ENCODE measurements around the gene CPB1. TPM values are rescaled to one million over a fixed set of nuclear protein-coding genes. Genes with fewer than 3 reads are reported as not detected.

The CPB1 gene
- total and polyA plus RNA-seq, 10 of the 15 experiments (the other 5 are each of a cell fraction or from before 2014, with no cell fraction given) = 4.8 TPM; not detected in 9

DNA sequence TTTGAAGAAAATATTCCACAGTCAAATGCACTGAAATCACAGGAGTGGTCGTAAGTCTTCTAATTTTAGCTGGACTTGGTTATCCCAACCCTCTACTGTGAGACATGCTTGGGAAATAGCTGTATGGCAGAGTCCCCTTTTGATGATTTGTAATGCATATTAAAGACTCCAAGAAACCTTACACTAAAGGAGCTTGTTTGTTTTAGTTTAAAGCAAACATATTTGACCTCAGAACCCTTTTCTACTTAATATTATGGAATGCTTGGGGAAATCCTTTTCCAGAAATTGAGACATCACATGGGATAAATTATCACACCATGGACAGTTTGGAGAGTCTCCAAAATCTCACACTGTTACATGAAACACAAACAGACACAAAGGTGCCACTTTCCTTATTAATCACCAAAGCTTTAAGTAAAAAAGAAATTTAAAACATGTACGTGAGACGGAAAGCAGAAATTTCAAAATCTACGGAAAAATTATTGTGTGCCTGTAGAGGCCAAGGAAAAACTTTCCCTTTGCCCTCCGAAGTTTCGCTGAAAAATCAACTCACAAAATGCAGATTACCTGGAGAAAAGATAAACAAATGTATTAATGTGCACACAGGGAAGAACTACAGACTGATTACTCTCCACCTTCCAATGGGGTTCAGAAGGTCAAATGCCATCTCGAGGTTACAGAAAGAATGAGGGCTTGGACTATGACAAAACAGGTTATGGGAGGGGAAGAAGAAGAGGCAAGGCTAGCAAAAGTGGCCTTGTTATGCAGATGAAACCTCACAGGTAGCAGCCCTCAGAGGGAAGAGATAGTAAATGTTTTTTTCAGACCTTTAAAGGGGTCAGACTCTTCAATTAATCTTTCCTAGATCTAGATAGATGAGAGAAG, 7.0 kb upstream of the CPB1 start:
- H3K79me2 ChIP-seq (ENCODE audit: control insufficient read depth, insufficient read depth, low read length) = no peaks in the 10 kb centered on the region
- no peaks in the 10 kb centered on the region for H4K20me1 ChIP-seq (ENCODE audit: control insufficient read depth, insufficient read depth)
- POLR2A ChIA-PET = no interaction called here
- RAD21 ChIA-PET (ENCODE audit: unreplicated experiment) = no interaction called here
- no peak overlapping the region for H3K4me3 ChIP-seq
- no peak overlapping the region for H2AFZ ChIP-seq (ENCODE audit: control insufficient read depth, low read depth, low read length)
- intact Hi-C loops (cut with micrococcal nuclease; ENCODE audit: unreplicated experiment) = no loop called here
- SMC1A ChIA-PET (ENCODE audit: uncharacterized antibody, unreplicated experiment) = no interaction called here
- CTCF ChIA-PET = no interaction called here
- FAIRE-seq = no peak
- in situ Hi-C loops (cut with MboI) = no loop called here
- no peak overlapping the region for H3K27ac ChIP-seq (ENCODE audit: control insufficient read depth, insufficient read depth)
- no peaks in the 10 kb centered on the region; a peak in 2 of 4 replicates for H3K27me3 ChIP-seq (replicated peaks in 1 of 2; ENCODE audit: control insufficient read depth in 2 of 2, insufficient read depth in 2 of 2, low read length in 1 of 2)
- no peaks in the 10 kb centered on the region for H3K9me3 ChIP-seq (replicated peaks; ENCODE audit: control insufficient read depth, insufficient read depth, low read length)
- no TSS peak for BruUV-seq (replicated peaks)
- H3K9ac ChIP-seq (ENCODE audit: control insufficient read depth, insufficient read depth, low read length) = no peak overlapping the region
- H3K4me2 ChIP-seq (ENCODE audit: control insufficient read depth, insufficient read depth) = no peak overlapping the region
- ATAC-seq = no peak
- H3K4me1 ChIP-seq (ENCODE audit: control insufficient read depth, insufficient read depth, low read length) = no peaks in the 10 kb centered on the region
- no peaks in the 10 kb centered on the region for H3K36me3 ChIP-seq (ENCODE audit: control insufficient read depth in 2 of 2, insufficient read depth in 2 of 2, low read length in 1 of 2)
- DNase-seq (ENCODE audit: low read depth, low spot score) = no peak
- WGBS (ENCODE audit: insufficient coverage, insufficient replicate concordance, low lambda C conversion rate, missing lambda C conversion rate) = 28% methylated on average over 7 of the region's 7 CpGs
- TF ChIP-seq SREBF2 (IDR thresholded peaks at IDR 0.05; ENCODE audit: low read length) = no peak
- no peak for TF ChIP-seq RBBP5 (conservative IDR thresholded peaks at IDR 0.05)
- TF ChIP-seq NFYA (IDR thresholded peaks at IDR 0.05; ENCODE audit: borderline replicate concordance, low read depth, low read length) = no peak
- TF ChIP-seq, protein P1, sequence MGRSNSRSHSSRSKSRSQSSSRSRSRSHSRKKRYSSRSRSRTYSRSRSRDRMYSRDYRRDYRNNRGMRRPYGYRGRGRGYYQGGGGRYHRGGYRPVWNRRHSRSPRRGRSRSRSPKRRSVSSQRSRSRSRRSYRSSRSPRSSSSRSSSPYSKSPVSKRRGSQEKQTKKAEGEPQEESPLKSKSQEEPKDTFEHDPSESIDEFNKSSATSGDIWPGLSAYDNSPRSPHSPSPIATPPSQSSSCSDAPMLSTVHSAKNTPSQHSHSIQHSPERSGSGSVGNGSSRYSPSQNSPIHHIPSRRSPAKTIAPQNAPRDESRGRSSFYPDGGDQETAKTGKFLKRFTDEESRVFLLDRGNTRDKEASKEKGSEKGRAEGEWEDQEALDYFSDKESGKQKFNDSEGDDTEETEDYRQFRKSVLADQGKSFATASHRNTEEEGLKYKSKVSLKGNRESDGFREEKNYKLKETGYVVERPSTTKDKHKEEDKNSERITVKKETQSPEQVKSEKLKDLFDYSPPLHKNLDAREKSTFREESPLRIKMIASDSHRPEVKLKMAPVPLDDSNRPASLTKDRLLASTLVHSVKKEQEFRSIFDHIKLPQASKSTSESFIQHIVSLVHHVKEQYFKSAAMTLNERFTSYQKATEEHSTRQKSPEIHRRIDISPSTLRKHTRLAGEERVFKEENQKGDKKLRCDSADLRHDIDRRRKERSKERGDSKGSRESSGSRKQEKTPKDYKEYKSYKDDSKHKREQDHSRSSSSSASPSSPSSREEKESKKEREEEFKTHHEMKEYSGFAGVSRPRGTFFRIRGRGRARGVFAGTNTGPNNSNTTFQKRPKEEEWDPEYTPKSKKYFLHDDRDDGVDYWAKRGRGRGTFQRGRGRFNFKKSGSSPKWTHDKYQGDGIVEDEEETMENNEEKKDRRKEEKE (IDR thresholded peaks at IDR 0.05) = no peak
- TF ChIP-seq SMAD5 (IDR thresholded peaks at IDR 0.05; ENCODE audit: low read depth) = no peak
- no peak for TF ChIP-seq PAX8 (IDR thresholded peaks at IDR 0.05)
- no peak for TF ChIP-seq RAD21 (IDR thresholded peaks at IDR 0.05; ENCODE audit: insufficient read depth, low read depth, low read length)
- no peak for TF ChIP-seq SMC3 (IDR thresholded peaks at IDR 0.05; ENCODE audit: borderline replicate concordance, low read length)
- TF ChIP-seq SIX5 (IDR thresholded peaks at IDR 0.05; ENCODE audit: low read depth, low read length, severe bottlenecking) = no peak
- no peak for TF ChIP-seq NFXL1 (IDR thresholded peaks at IDR 0.05; ENCODE audit: borderline replicate concordance)
- no peak for TF ChIP-seq ASH2L (IDR thresholded peaks at IDR 0.05; ENCODE audit: borderline replicate concordance, low read depth)
- TF ChIP-seq, protein P2, sequence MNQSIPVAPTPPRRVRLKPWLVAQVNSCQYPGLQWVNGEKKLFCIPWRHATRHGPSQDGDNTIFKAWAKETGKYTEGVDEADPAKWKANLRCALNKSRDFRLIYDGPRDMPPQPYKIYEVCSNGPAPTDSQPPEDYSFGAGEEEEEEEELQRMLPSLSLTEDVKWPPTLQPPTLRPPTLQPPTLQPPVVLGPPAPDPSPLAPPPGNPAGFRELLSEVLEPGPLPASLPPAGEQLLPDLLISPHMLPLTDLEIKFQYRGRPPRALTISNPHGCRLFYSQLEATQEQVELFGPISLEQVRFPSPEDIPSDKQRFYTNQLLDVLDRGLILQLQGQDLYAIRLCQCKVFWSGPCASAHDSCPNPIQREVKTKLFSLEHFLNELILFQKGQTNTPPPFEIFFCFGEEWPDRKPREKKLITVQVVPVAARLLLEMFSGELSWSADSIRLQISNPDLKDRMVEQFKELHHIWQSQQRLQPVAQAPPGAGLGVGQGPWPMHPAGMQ (IDR thresholded peaks at IDR 0.05; ENCODE audit: borderline replicate concordance) = no peak
- no peak for TF ChIP-seq RELA (IDR thresholded peaks at IDR 0.05; ENCODE audit: borderline replicate concordance, partially characterized antibody)
- TF ChIP-seq EP300 (IDR thresholded peaks at IDR 0.05; ENCODE audit: borderline replicate concordance in 1 of 2, control insufficient read depth in 1 of 2, low read depth in 2 of 2, low read length in 2 of 2) = no peak
- TF ChIP-seq, protein P3, sequence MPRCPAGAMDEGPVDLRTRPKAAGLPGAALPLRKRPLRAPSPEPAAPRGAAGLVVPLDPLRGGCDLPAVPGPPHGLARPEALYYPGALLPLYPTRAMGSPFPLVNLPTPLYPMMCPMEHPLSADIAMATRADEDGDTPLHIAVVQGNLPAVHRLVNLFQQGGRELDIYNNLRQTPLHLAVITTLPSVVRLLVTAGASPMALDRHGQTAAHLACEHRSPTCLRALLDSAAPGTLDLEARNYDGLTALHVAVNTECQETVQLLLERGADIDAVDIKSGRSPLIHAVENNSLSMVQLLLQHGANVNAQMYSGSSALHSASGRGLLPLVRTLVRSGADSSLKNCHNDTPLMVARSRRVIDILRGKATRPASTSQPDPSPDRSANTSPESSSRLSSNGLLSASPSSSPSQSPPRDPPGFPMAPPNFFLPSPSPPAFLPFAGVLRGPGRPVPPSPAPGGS (IDR thresholded peaks at IDR 0.05; ENCODE audit: borderline replicate concordance, insufficient read depth, low read depth, low read length, poor library complexity, severe bottlenecking) = no peak
